Fibroblast of lung (primary cell): ENCODE results near the gene RCBTB2. TPM values are rescaled to one million over a fixed set of nuclear protein-coding genes. Genes with fewer than 3 reads are reported as not detected.
"Not testable (repeated sequence)": the region's sequence is repeated elsewhere in the genome, so short reads cannot be mapped to it uniquely, and the experiment has no call there.

ENCODE experiments used
- DNase-seq, 2 donors: peaks; one replicate each; pipeline versions ENCODE4 v3.0.0 to v3.0.0-alpha.2; 2010; ENCODE audit warnings: low read depth in 2 of 2
- H2AFZ ChIP-seq: 2 replicates; pipeline ENCODE4 v1.5.1; 2012; ENCODE audit warnings: low read length, control low read depth, inconsistent platforms
- H3K27ac ChIP-seq: 2 replicates; pipeline ENCODE4 v1.5.1; 2011; ENCODE audit warnings: low read length, control low read depth; ENCODE audit not compliant: insufficient read depth
- H3K27me3 ChIP-seq: 2 replicates; pipeline ENCODE4 v1.5.1; 2011; ENCODE audit warnings: mild to moderate bottlenecking, low read length; ENCODE audit not compliant: control insufficient read depth, insufficient read depth
- H3K36me3 ChIP-seq: 2 replicates; pipeline ENCODE4 v1.5.1; 2011; ENCODE audit warnings: low read length; ENCODE audit not compliant: control insufficient read depth, insufficient read depth
- H3K4me1 ChIP-seq: 2 replicates; pipeline ENCODE4 v1.5.1; 2011; ENCODE audit warnings: low read length; ENCODE audit not compliant: control insufficient read depth, insufficient read depth; ENCODE audit errors: extremely low read depth
- H3K4me2 ChIP-seq: 2 replicates; pipeline ENCODE4 v1.5.1; 2011; ENCODE audit warnings: low read length, control low read depth; ENCODE audit not compliant: insufficient read depth; ENCODE audit errors: extremely low read depth
- H3K4me3 ChIP-seq, 4 experiments: fragments of 200-600 bp in 1 of 4; sonication (generic) in 1 of 4; replicated peaks in 1 of 4; 2 replicates each; pipeline ENCODE4 v1.5.1; 2011 to 2016; ENCODE audit warnings: low read length in 4 of 4, low read depth in 3 of 4, mild to moderate bottlenecking in 3 of 4, control low read depth in 2 of 4, inconsistent platforms in 1 of 4, mixed read lengths in 1 of 4; ENCODE audit not compliant: insufficient read depth in 1 of 4; ENCODE audit errors: control extremely low read depth in 1 of 4
- H3K79me2 ChIP-seq: 2 replicates; pipeline ENCODE4 v1.5.1; 2012; ENCODE audit warnings: mild to moderate bottlenecking, low read length, inconsistent platforms; ENCODE audit not compliant: control insufficient read depth, insufficient read depth
- H3K9ac ChIP-seq: 2 replicates; pipeline ENCODE4 v1.5.1; 2011; ENCODE audit warnings: mild to moderate bottlenecking, low read length, control low read depth; ENCODE audit not compliant: insufficient read depth
- H3K9me3 ChIP-seq: 2 replicates; pipeline ENCODE4 v1.5.1; 2012; ENCODE audit warnings: low read depth, low read length; ENCODE audit not compliant: control insufficient read depth, insufficient read depth
- H4K20me1 ChIP-seq: 2 replicates; pipeline ENCODE4 v1.5.1; 2011; ENCODE audit warnings: low read length; ENCODE audit not compliant: control insufficient read depth, insufficient read depth; ENCODE audit errors: extremely low read depth
- CTCF ChIP-seq, 2 donors: IDR thresholded peaks in 1 of 2; conservative IDR thresholded peaks in 1 of 2; 1 replicate in 1 of 2; 2 replicates in 1 of 2; pipeline ENCODE4 v1.5.1; 2011 to 2012; ENCODE audit warnings: low read length in 2 of 2, control low read depth in 1 of 2, inconsistent platforms in 1 of 2, low read depth in 1 of 2, mild to moderate bottlenecking in 1 of 2
- EZH2 ChIP-seq: IDR thresholded peaks from 2 replicates; pipeline ENCODE4 v1.5.1; 2012; ENCODE audit warnings: low read length, control low read depth, mild to moderate bottlenecking; ENCODE audit errors: missing control alignments
- polyA plus RNA-seq, 2 donors: library from polyadenylated mRNA; depleted of rRNA in 1 of 2; stranded (reverse) in 1 of 2; unstranded in 1 of 2; fragments of >200 nt; gene quantifications; 2 replicates each; pipeline ENCODE4 v1.2.1, GENCODE V29; 2011 to 2012; ENCODE audit warnings: missing spikeins in 1 of 2
- total RNA-seq: library from RNA; depleted of rRNA; stranded (reverse); fragments of >200 nt; gene quantifications from 2 replicates; pipeline ENCODE4 v1.2.1, GENCODE V29; 2014

RCBTB2 gene
- total and polyA plus RNA-seq, 2 donors (not counting 1 experiment from before 2014, with no cell fraction given): 8.4 to 9.6 TPM

- Histone ChIP-seq H3K4me3 (no peak overlapping the region), H3K79me2 (no peaks in the 10 kb centered on the region), H3K36me3 (no peaks in the 10 kb centered on the region), H4K20me1 (no peaks in the 10 kb centered on the region), H3K4me1 (no peaks in the 10 kb centered on the region), H3K27ac (no peak overlapping the region), H3K9ac (no peak overlapping the region), H3K9me3 (no peaks in the 10 kb centered on the region), H3K27me3 (peaks cover 8% of the 10 kb centered on the region), H3K4me2 (no peak overlapping the region), H2AFZ (no peak overlapping the region)
- peak; percentile 36 to 71 for DNase-seq
- TF ChIP-seq CTCF (conservative IDR thresholded peaks at IDR 0.05 in 1 of 2, IDR thresholded peaks at IDR 0.05 in 1 of 2; ENCODE audit: low read depth in 1 of 2, low read length in 2 of 2) (peak; percentile 64 to 74), EZH2 (no peak)
Observed at GRCh38 chr13:48580185-48580803, 47.4 kb upstream of the RCBTB2 start.

GRCh38 chr13:48579919-48580180 is 47.0 kb upstream of the RCBTB2 start:
- H2AFZ ChIP-seq, H3K4me1 ChIP-seq, H4K20me1 ChIP-seq, H3K27ac ChIP-seq, H3K9ac ChIP-seq, H3K36me3 ChIP-seq, H3K79me2 ChIP-seq, H3K4me3 ChIP-seq, H3K4me2 ChIP-seq, H3K9me3 ChIP-seq, DNase-seq, H3K27me3 ChIP-seq: not testable (repeated sequence)

DNA sequence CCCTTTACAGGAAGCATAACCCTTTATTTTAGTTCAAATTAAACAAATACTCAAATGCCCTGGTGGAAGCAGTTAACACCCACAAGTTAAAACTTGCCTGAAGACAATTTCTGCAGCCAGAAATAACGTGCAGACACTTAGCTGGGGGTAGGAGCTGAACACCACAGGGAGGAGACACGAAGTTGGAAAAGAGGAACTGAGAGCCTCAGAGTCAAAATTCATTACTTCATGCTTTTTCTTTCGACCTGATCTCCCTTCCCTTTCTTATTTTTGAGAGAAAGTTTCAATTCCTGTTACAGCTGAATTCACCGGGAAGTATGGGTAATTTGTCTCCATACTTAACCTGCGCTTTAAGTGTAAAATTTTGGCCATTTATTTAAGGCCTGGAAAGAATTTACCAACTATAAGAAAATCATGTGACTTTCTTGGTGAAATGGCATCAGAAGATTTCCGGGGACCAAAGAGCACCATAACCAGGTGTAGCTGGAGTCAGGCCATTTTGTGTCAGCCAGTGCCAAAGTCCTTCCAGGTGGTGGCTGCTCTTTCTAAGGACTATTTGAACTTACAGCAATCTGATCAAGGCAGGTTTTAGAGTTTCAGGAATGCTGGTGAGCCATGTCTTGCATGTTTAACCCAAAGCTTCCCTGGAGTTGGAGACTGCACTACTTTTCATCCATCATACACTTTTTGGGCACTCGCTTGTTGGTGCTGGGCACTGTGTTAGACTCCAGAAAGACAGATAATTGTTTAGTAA is 46.5 kb upstream of the RCBTB2 start:
- no peak for TF ChIP-seq EZH2
- no peaks in the 10 kb centered on the region for H4K20me1 ChIP-seq
- no peaks in the 10 kb centered on the region for H3K9me3 ChIP-seq
- no peak for DNase-seq
- no peak overlapping the region for H3K27ac ChIP-seq
- no peak overlapping the region for H3K9ac ChIP-seq
- no peak overlapping the region for H3K4me3 ChIP-seq
- H3K79me2 ChIP-seq: no peaks in the 10 kb centered on the region
- H3K4me2 ChIP-seq: no peak overlapping the region
- no peaks in the 10 kb centered on the region for H3K36me3 ChIP-seq
- H2AFZ ChIP-seq: no peak overlapping the region
- peaks cover 8% of the 10 kb centered on the region for H3K27me3 ChIP-seq
- H3K4me1 ChIP-seq: no peaks in the 10 kb centered on the region

GRCh38 chr13:48578516-48579164 is 45.8 kb upstream of the RCBTB2 start:
- Histone ChIP-seq H3K27me3 (peaks cover 6% of the 10 kb centered on the region), H2AFZ (no peak overlapping the region), H3K9ac (no peak overlapping the region), H3K27ac (no peak overlapping the region), H3K4me3 (no peak overlapping the region), H3K4me2 (no peak overlapping the region), H3K79me2 (no peaks in the 10 kb centered on the region), H3K4me1 (no peaks in the 10 kb centered on the region), H3K9me3 (no peaks in the 10 kb centered on the region), H3K36me3 (no peaks in the 10 kb centered on the region), H4K20me1 (no peaks in the 10 kb centered on the region)
- no peak for DNase-seq
- TF ChIP-seq CTCF (conservative IDR thresholded peaks at IDR 0.05 in 1 of 2, IDR thresholded peaks at IDR 0.05 in 1 of 2; ENCODE audit: low read depth in 1 of 2, low read length in 2 of 2): no peak
- TF ChIP-seq EZH2: no peak
